Type B pancreatic cell (in vitro differentiated cells): ENCODE data around the gene COL4A2. TPM values are rescaled to one million over a fixed set of nuclear protein-coding genes. Genes with fewer than 3 reads are reported as not detected.

ENCODE experiments used
- DNase-seq: peaks from one replicate; pipeline ENCODE4 v3.0.0; 2021; ENCODE audit warnings: mixed read lengths; ENCODE audit not compliant: unreplicated experiment; ENCODE audit errors: extremely low spot score
- H3K27ac Mint-ChIP-seq: 2 replicates; pipeline ENCODE4 v1.8.0; 2021; ENCODE audit warnings: mild to moderate bottlenecking, mixed read lengths
- H3K27me3 Mint-ChIP-seq: 2 replicates; pipeline ENCODE4 v1.8.0; 2021; ENCODE audit warnings: mixed read lengths
- H3K36me3 Mint-ChIP-seq: 2 replicates; pipeline ENCODE4 v1.8.0; 2021; ENCODE audit warnings: mixed read lengths
- H3K4me1 Mint-ChIP-seq: one replicate; pipeline ENCODE4 v1.8.0; 2021; ENCODE audit warnings: mixed read lengths; ENCODE audit not compliant: unreplicated experiment
- H3K4me3 Mint-ChIP-seq: 2 replicates; pipeline ENCODE4 v1.8.0; 2021; ENCODE audit warnings: mild to moderate bottlenecking, mixed read lengths
- H3K9me3 Mint-ChIP-seq: 2 replicates; pipeline ENCODE4 v1.8.0; 2021; ENCODE audit warnings: mixed read lengths
- total RNA-seq: library from RNA; stranded (reverse); gene quantifications from 2 replicates; pipeline ENCODE4 v1.2.1, GENCODE V29; 2021; ENCODE audit warnings: low replicate concordance
- TF ChIP-seq, protein P1 (sequence below): fragments of 200-600 bp; sonication (generic); conservative IDR thresholded peaks from 2 replicates; pipeline ENCODE4 v1.5.0; 2021; ENCODE audit warnings: antibody characterized with exemption, mild to moderate bottlenecking

Gene COL4A2
- total RNA-seq, 1 donor from 2014 or later: 145 TPM

DNA sequence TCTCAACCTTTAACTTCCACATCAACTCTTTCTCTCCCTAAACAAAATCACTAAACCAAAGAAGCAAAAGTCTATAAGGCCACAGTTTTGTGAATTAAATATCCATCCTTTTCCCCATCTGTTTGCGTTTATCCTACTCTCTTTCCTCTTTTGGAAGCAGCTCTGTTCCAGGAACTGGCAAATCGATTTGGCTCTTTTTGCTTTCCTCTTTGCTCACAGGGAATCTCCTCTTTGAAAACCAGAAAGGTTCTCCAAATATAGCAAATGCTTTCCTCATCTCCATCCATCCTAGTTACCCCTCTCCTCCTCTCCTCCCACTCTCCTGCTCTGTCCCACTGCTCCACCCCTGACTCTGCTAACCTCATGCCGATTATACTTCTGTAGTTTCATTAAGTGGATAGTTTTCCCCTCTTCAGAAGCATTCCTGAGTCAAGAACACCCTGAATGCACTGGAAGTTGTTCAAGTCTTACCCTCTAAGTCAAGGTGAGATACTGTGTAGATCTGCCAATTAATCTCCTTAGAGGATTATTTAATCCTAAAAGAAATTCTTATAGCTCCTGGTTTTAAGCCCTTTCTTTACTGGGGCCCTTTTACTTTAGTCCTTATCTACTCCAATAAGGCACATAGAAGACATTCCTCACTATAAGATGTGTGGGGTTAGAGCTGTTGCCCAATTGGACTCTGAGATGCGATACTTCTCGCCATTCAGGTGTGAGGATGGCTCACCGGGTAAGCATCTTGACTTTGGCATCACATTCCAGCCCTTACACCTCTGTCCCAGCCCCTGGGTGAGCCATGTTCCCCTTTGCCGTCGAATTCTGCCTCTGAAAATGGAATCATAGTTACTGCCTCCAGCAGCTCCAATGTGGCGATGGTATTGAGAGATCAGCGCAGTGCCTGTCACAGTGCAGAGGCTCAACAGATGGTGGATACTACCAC is 67.6 kb downstream of the COL4A2 start:
- Mint-ChIP-seq H3K4me1 (peaks cover 36% of the 10 kb centered on the region), H3K27me3 (no peaks in the 10 kb centered on the region), H3K4me3 (no peak overlapping the region), H3K27ac (no peak overlapping the region), H3K36me3 (peaks cover 6% of the 10 kb centered on the region), H3K9me3 (peaks cover 3% of the 10 kb centered on the region)
- TF ChIP-seq, protein P1, sequence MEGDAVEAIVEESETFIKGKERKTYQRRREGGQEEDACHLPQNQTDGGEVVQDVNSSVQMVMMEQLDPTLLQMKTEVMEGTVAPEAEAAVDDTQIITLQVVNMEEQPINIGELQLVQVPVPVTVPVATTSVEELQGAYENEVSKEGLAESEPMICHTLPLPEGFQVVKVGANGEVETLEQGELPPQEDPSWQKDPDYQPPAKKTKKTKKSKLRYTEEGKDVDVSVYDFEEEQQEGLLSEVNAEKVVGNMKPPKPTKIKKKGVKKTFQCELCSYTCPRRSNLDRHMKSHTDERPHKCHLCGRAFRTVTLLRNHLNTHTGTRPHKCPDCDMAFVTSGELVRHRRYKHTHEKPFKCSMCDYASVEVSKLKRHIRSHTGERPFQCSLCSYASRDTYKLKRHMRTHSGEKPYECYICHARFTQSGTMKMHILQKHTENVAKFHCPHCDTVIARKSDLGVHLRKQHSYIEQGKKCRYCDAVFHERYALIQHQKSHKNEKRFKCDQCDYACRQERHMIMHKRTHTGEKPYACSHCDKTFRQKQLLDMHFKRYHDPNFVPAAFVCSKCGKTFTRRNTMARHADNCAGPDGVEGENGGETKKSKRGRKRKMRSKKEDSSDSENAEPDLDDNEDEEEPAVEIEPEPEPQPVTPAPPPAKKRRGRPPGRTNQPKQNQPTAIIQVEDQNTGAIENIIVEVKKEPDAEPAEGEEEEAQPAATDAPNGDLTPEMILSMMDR: no peak
- no peak for DNase-seq

DNA sequence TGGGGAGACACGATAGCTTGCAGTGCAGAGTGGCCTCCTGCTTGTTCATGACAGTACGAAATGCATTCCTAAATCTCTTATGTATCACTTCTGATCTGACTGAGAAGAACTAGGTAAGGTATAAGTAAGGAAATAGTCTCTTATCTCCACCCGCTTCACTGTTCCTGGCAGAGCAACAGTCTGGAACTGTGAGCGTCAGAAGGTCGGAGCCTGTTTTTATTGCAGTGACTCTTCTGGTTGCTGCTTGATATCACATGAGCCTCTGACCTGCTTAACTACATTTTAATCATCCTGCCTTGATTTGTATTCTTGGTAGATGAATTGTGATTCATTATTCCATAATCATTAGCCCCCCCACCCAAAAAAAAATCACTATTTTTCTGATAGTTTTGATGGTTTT is 69.0 kb downstream of the COL4A2 start:
- H3K4me3 Mint-ChIP-seq: no peak overlapping the region
- no peak overlapping the region for H3K27ac Mint-ChIP-seq
- H3K27me3 Mint-ChIP-seq: no peaks in the 10 kb centered on the region
- DNase-seq: no peak
- peaks cover 3% of the 10 kb centered on the region for H3K36me3 Mint-ChIP-seq
- TF ChIP-seq, protein P1: no peak
- peaks cover 38% of the 10 kb centered on the region for H3K4me1 Mint-ChIP-seq
- H3K9me3 Mint-ChIP-seq: peaks cover 6% of the 10 kb centered on the region

DNA sequence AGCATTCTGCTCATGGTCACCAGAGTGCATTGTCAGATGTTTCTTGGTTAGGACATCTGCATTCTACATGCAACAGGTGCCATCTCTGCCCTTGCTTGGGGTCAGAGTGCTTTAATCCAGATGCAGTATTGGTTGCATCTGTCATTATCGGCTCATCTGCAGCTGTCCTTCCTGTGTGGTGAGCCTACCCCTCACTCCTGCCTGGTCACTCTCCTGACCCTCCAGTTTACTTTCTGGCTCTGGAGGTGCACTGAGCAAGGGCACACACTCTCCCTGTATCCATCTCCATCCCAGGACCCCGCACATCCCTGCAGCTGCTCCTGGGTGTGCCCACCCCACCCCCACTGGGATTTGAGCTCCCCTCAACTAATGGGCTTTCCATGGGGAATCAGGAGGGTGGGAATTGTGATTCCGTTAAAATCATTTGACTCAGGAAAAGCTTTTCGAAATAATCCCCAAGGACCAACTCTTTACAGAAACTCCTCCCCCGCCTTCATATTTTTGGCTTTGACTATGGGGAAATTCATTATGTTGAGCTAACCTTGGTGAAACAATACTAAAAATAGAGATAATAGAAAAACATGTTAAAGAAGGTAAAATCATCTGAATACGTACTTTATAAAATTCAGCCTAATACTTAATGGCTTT is 70.2 kb downstream of the COL4A2 start:
- H3K27me3 Mint-ChIP-seq: no peaks in the 10 kb centered on the region
- H3K36me3 Mint-ChIP-seq: peaks cover 8% of the 10 kb centered on the region
- H3K4me1 Mint-ChIP-seq: peaks cover 29% of the 10 kb centered on the region
- no peak for DNase-seq
- peaks cover 6% of the 10 kb centered on the region for H3K9me3 Mint-ChIP-seq
- TF ChIP-seq, protein P1: no peak
- no peak overlapping the region for H3K4me3 Mint-ChIP-seq
- no peak overlapping the region for H3K27ac Mint-ChIP-seq

DNA sequence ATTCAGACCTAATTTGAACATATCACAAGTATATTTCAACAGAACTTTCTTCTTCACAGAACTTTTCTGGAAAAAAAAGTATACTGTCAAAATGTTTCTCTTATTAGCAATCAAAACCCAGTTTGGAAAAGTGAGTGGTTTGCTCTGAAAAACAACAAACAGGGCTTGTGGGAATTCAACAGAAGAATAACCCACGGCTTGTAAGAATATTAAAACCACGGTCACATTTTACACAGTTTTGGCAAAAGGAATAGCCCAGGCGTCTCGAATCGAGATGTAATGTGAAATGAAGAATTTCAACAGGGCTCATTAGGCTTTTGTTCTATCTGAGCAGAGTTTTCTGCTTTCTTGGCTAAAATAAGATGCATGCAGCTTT is 70.7 kb downstream of the COL4A2 start:
- Mint-ChIP-seq H3K4me1 (peaks cover 29% of the 10 kb centered on the region), H3K9me3 (peaks cover 6% of the 10 kb centered on the region), H3K36me3 (peaks cover 8% of the 10 kb centered on the region), H3K4me3 (no peak overlapping the region), H3K27ac (no peak overlapping the region), H3K27me3 (no peaks in the 10 kb centered on the region)
- TF ChIP-seq, protein P1: no peak
- no peak for DNase-seq

DNA sequence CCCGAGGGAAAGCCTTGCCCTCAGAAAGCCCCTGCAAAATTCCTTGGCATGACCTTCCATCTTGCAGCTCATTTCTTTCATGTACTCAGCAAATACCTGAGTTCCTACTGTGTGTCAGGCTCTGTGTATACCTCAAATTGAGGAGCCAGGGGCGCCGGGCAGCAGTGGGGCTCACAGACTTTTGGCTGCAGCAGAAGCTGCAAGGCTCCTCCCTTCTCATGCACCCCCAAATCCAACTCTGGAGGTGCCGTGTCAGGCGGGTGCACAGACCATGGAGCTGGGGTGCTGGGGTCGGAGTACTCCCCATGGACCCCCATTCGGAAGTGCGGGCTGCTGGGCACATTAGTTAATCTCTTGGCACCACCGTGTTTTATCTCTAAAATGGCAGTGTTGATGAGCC is 72.3 kb downstream of the COL4A2 start:
- Mint-ChIP-seq H3K27me3 (no peaks in the 10 kb centered on the region), H3K27ac (no peak overlapping the region), H3K36me3 (peaks cover 8% of the 10 kb centered on the region), H3K4me3 (no peak overlapping the region), H3K4me1 (peaks cover 21% of the 10 kb centered on the region), H3K9me3 (peaks cover 6% of the 10 kb centered on the region)
- no peak for DNase-seq
- TF ChIP-seq, protein P1: no peak
